GM08714 (cell line): ENCODE data around the gene ENTHD1.
"Not testable (repeated sequence)": the region's sequence is repeated elsewhere in the genome, so short reads cannot be mapped to it uniquely, and the experiment has no call there.

Experiments used
- H3K4me3 ChIP-seq: fragments of 200-500 bp; sonication (Bioruptor generic); 2 replicates; pipeline ENCODE4 v1.5.1; 2014; ENCODE audit warnings: mild to moderate bottlenecking, low read length, inconsistent platforms
- ZNF274 ChIP-seq: IDR thresholded peaks from 2 replicates; pipeline ENCODE4 v1.6.1; 2012; ENCODE audit warnings: mild to moderate bottlenecking, low read depth, low read length

Gene ENTHD1

DNA sequence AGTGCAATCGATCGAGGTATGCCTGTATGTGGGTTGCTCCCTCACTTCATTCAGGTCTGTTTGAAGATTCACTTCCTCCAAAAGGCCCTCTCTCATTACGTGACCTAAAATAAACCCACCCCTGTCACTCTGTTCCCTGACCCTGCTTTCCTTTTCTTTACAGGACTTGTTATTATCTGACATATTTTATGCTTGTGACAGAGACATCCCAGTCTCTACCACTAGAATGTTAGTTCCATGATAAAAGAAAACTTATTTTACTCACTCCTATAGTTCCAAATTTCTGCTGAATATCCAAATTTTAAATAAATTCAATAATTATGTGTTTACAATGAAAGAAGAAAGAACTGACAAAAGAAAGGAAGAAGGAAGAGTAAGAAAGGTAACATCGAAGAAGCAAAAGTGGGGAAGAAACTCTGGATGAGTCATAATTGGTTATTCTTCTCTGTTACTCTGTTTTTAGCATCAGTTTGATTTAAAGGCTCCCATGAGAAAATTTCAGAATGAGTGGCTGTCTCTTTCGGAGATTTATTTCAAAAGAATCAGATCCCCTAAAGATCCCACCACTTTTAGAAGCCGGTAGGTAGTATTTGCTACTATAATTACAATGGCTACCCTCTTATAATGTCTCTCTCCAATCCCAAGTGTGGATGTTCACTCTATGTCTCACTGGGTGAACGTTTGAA is 33.5 kb downstream of the ENTHD1 start:
- TF ChIP-seq ZNF274, result no peak
- H3K4me3 ChIP-seq, result no peak overlapping the region

DNA sequence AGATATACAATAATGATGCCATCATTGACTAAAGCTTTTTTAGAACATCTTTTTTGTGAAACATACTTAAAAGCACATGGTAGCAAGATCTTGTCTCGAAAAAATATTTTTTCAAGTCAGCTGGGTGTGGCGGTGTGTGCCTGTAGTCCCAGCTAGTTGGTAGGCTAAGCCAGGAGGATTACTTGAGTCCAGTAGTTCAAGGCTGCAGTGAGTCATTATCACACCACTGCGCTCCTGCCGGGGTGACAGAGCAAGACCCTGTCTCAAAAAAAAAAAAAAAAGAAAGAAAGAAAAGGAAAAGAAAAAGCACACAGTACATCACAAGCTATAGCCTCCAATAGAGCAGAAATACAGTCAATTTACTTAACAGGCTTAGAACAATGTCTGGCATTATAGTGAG is 37.0 kb downstream of the ENTHD1 start:
- no peak overlapping the region for H3K4me3 ChIP-seq
- TF ChIP-seq ZNF274, result no peak

DNA sequence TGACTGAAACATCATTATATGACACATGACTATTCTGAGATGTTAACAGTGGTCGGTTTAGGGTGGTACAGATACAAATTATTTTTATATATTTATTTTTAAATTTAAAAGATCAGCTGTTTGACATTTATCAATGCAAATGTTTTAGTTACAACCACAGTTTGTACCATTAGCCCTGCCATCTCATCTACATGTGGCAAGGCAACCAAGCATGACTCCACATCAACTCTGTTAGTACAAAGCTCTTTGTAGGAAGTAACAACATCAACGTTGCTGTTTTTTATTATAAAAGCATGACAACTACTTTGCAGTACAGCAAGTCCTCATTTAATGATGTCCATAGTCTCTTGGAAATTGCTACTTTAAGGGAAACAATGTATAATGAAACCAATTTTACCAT is 40.8 kb downstream of the ENTHD1 start:
- TF ChIP-seq ZNF274, result no peak
- no peak overlapping the region for H3K4me3 ChIP-seq

DNA sequence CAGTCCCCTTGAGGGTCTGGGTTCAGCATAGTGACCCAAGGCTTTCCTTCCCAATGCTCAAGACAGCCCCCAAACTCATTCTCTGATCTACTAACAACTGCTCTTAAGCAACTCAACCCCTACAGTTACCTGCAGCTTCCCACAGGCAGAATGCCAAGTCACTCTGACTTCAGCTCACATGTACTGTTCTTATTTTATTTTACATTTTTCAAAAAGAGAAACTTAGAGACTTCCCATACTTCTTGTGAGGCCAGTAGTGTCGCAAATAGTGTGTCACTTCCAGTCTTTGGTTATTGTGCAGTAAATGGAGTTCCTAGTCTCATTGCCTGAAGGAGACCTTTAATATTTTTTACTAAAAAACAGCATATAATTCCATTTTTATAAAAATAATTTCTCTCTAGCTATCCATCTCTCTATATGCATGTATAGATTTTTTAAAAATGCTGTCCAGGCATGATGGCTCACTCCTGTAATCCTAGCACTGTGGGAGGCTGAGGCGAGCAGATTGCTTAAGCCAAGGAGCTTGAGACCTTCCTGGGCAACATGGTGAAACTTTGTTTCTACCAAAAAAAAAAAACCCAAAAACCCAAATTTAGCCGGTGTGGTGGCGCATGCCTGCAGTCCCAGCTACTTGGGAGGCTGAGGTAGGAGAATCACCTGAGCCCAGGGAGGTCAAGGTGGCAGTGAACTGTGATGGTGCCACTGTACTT is 41.8 kb downstream of the ENTHD1 start:
- no peak for TF ChIP-seq ZNF274
- no peak overlapping the region for H3K4me3 ChIP-seq

DNA sequence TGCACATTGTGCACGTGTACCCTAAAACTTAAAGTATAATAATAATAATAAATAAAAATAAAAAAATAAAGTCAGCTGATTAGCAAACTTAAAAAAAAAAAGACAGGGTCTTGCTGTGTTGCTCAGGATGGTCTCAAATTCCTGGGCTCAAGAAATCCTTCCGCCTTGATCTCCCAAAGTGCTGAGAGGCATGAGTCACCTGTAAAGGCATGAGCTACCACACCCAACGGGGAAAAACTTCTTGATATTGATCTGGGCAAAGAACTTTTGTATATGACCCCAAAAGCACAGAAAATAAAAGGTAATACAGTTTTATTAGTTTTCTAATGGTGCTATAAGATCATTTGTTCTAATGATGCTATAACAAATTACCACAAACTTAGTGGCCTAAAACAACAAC is 46.1 kb downstream of the ENTHD1 start:
- TF ChIP-seq ZNF274, result no peak

DNA sequence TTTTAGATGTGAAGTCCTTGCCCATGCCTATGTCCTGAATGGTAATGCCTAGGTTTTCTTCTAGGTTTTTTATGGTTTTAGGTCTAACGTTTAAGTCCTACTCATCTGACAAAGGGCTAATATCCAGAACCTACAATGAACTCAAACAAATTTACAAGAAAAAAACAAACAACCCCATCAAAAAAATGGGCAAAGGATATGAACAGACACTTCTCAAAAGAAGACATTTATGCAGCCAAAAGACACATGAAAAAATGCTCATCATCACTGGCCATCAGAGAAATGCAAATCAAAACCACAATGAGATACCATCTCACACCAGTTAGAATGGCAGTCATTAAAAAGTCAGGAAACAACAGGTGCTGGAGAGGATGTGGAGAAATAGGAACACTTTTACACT is 47.0 kb downstream of the ENTHD1 start:
- not testable (repeated sequence) for H3K4me3 ChIP-seq

More for the DNA sequence above, 46.1 kb downstream of the ENTHD1 start:
- H3K4me3 ChIP-seq, result no peak overlapping the region

DNA sequence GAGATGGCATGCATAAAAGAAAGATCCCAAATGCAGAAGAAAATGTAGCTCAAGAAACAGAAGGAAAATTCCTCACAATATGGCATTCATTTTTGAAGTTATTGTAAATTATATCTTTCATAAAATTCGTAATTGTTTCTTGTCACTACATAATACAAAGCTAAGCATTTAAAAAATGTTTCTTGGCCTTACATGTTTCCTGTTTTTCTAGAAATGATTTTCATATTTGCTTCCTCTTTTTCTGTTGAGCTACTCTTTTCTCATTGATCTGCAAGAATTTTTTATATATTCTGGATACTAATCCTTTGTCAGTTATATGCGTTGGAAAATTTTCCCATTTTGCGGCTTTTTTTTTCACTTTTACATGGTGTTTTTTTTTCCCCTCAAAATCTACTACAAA is 48.0 kb downstream of the ENTHD1 start:
- H3K4me3 ChIP-seq, result no peak overlapping the region
- TF ChIP-seq ZNF274, result no peak

DNA sequence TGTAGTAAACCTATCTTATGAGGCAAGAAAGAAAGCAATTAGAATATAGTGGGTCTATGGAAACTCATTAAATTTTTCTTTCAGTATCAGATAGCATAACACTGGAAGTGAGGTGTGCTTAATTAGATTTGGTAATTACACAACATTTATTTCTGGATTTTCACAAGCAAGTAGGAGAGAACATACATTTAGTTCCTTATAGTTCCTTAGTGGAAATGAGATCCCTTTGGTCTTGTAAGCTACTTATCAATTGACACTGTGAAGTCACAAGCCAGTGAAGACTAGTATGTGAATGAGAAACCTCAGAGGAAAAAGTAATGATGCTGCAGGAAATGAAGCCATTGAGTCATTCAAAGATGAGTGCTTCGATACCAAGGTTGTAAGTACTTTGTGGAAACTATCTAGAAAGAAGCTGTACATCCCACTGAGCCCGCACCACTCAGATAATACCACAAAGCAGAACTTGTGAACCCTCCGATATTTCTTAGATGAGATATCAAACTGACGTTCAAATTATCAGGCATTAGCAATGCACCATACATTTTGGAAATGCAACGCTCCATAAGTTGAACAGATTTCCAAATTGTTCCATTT is 53.5 kb downstream of the ENTHD1 start:
- no peak overlapping the region for H3K4me3 ChIP-seq
- TF ChIP-seq ZNF274, result no peak

DNA sequence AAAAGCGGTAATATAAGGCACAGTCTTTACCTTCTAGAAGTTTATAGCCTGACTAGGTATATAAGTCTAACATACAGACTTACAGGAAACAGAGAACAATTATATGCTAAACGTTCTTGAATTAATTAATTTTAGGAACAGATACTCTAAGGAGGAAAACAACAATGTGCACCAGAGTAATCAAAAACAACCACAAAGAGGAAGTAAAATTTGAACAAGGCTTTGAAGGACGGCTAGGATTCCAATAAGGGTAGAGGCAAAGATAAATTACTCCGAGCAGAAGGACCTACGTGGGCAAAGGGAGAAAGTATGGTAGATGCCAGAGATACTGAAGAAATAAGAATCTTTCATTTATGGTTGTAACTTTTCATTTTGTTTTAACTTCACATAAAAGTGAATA is 54.4 kb downstream of the ENTHD1 start:
- TF ChIP-seq ZNF274, result no peak
- no peak overlapping the region for H3K4me3 ChIP-seq

DNA sequence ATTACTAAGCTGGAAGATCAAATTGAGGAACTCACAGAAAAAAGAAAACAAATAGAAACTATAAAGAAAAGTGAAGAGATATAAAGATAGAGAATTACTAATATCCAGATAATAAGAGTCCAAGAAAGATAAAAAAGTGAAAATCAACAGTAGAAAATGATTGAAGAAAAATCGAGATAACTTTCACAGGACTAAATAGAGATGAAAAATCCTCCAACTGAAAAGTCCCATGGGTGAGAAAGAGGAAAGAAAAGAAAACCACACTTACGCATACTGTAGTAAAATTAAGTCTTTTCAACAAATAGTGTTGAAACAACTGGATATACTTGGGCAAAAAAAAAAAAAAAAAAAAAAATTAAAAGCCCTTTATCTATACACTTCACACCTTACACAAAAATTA is 60.0 kb downstream of the ENTHD1 start:
- no peak overlapping the region for H3K4me3 ChIP-seq
- no peak for TF ChIP-seq ZNF274

DNA sequence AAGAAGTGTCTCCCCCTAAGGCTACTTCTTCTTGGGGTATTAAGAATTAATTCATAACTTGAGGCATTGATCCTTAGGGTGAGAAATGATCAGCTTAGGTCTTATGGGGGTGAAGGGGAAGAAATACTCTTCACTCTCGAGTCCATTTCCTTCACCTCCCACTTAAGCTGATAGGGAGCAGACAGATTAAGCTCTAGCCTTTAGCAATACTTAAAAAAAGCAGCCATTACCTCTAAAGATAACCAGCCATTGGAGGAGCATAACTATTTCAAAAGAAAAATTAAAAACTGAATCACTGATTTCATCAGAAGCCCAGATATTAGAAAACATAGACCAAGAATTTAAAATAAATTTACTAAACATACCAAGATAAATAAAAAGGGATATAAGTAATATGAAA is 60.5 kb downstream of the ENTHD1 start:
- TF ChIP-seq ZNF274, result no peak
- H3K4me3 ChIP-seq, result no peak overlapping the region; the same call in 1 of the 2 replicates

DNA sequence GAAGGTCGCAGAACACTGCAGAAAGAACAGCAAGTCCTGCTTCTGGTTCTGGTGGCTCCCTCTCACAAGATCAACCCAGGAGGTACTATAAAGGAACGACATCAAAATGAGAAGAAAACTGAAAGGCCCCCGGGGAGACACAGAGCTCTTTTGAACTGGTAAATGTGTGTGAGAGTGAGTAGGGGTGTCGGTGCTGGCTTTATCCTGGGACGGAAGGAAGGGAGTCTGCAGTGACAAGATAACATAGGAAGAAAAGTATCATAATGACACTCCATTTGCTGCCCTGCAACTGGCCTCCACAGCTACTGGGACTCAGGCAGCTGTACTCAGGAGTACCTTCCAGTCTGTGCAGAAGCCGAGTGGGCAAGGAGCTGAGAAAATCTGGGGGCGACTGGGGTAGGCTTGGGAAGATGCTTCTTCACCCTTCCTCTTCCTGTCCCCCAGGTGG is 60.9 kb downstream of the ENTHD1 start:
- no peak for TF ChIP-seq ZNF274
- no peak overlapping the region; the same call in 1 of the 2 replicates for H3K4me3 ChIP-seq

DNA sequence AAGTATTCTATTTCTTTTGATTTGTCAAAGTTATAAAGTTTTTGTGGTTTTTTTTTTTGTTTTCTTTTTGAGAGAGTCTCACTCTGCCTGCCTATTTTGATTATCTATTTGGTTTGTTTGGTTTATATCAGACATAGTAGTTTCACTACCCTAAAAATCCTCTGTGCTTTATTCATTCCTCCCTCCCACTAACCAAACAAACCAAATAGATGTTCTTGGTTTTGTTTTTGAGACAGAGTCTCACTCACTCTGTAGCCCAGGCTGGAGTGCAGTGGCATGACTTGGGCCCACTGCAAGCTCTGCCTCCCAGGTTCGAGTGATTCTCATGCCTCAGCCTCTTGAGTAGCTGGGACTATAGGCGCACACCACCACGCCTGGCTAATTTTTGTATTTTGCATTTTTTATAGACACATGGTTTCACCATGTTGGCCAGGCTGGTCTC is 67.9 kb downstream of the ENTHD1 start:
- H3K4me3 ChIP-seq, result no peak overlapping the region; the same call in 1 of the 2 replicates
- TF ChIP-seq ZNF274, result no peak

DNA sequence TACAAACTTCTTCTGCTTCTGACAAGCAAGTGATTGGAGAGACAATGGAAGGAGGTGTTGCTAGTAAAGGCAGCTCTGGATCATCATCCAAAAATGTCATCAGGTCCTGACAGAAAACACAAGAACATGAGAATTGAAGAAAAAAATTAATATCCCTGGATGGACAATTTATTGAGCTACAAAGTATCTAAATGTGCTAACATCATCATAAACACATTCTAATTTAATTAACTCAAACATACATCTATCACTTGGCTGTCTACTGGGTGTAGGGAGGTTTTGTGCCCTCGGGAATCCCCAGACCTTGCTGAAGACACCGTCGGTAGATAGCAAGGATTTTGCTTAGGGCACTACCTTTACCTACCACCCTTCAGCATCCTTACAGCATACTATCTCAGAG is 72.6 kb downstream of the ENTHD1 start:
- no peak for TF ChIP-seq ZNF274
- no peak overlapping the region for H3K4me3 ChIP-seq

DNA sequence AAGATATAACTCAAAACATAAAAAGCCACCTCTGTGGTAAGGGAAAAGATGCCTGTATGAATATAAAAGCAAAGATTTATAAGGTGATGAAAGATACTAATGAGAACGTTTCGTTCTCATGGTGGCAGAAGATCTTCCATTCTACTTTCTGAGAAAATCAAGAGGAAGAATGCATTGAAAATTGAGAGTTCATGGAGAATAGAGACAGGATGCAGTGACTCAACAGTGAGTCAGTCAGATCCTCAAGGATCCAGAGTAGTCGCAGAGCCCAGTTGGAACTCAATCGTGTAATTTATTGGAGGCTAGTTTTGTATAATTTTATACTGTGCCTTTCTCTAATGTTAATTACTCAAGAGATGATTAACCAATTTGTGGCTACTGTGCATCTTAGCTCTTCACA is 73.3 kb downstream of the ENTHD1 start:
- TF ChIP-seq ZNF274, result no peak

More for the DNA sequence above, 73.3 kb downstream of the ENTHD1 start:
- H3K4me3 ChIP-seq, result no peak overlapping the region
